SK-N-SH (cell line): ENCODE data around the gene OBSCN. TPM values are rescaled to one million over a fixed set of nuclear protein-coding genes. Genes with fewer than 3 reads are reported as not detected.

ENCODE experiments used
- CTCF ChIA-PET: fragments of 300-600, 350-600 bp; formaldehyde crosslinking; extraction: SDS; loops from one replicate; lab custom pipeline; 2021; lab: Yijun Ruan, JAX
- POLR2A ChIA-PET: fragments of 350-600 bp; sonication (Branson Sonifier 250); formaldehyde crosslinking; extraction: SDS; loops from one replicate; lab custom pipeline; 2020; ENCODE audit warnings: antibody characterized with exemption, inconsistent platforms; lab: Yijun Ruan, JAX
- DNase-seq: peaks from one replicate; pipeline ENCODE4 v3.0.0; 2012
- H2AFZ ChIP-seq: fragments of 200-600 bp; sonication (generic); 2 replicates; pipeline ENCODE4 v1.8.1; 2016; ENCODE audit warnings: antibody characterized with exemption, mild to moderate bottlenecking, low read depth
- H3F3A ChIP-seq: fragments of 200-600 bp; sonication (generic); replicated peaks from 2 replicates; pipeline ENCODE3; 2016; ENCODE audit warnings: antibody characterized with exemption, mild to moderate bottlenecking; ENCODE audit not compliant: insufficient read depth
- H3K27ac ChIP-seq, 2 experiments: fragments of 200-500 bp in 1 of 2; fragments of 200-600 bp in 1 of 2; sonication (Bioruptor generic) in 1 of 2; sonication (generic), shearing (Covaris generic) in 1 of 2; 2 replicates each; pipeline versions ENCODE4 v1.5.1 to v1.6.1; 2014 to 2016; ENCODE audit warnings: low read depth in 2 of 2, inconsistent platforms in 1 of 2, low read length in 1 of 2, mild to moderate bottlenecking in 1 of 2, mixed read lengths in 1 of 2
- H3K27me3 ChIP-seq: fragments of 200-600 bp; sonication (generic), shearing (Covaris generic); 2 replicates; pipeline ENCODE4 v1.6.1; 2016; ENCODE audit warnings: mixed run types; ENCODE audit not compliant: insufficient read depth
- H3K36me3 ChIP-seq, 2 experiments: fragments of 200-500 bp in 1 of 2; fragments of 200-600 bp in 1 of 2; sonication (Bioruptor generic) in 1 of 2; sonication (generic) in 1 of 2; replicated peaks in 1 of 2; 2 replicates each; pipeline versions ENCODE3 to v1.5.1; 2014 to 2016; ENCODE audit warnings: low read length in 1 of 2, mild to moderate bottlenecking in 1 of 2; ENCODE audit not compliant: insufficient read depth in 2 of 2, control insufficient read depth in 1 of 2
- H3K4me1 ChIP-seq, 2 experiments: fragments of 200-500 bp in 1 of 2; fragments of 200-600 bp in 1 of 2; sonication (Bioruptor generic) in 1 of 2; sonication (generic), shearing (Covaris generic) in 1 of 2; 2 replicates each; pipeline versions ENCODE4 v1.5.1 to v1.6.1; 2014 to 2016; ENCODE audit warnings: low read depth in 1 of 2, low read length in 1 of 2, mixed run types in 1 of 2; ENCODE audit not compliant: insufficient read depth in 2 of 2, control insufficient read depth in 1 of 2
- H3K4me2 ChIP-seq: fragments of 200-600 bp; sonication (generic), shearing (Covaris generic); 2 replicates; pipeline ENCODE4 v1.6.1; 2017; ENCODE audit warnings: mixed run types
- H3K4me3 ChIP-seq, 2 experiments: fragments of 200-500 bp in 1 of 2; fragments of 200-600 bp in 1 of 2; sonication (Bioruptor generic) in 1 of 2; sonication (generic), shearing (Covaris generic) in 1 of 2; 2 replicates each; pipeline versions ENCODE4 v1.5.1 to v1.8.1; 2014 to 2016; ENCODE audit warnings: low read depth in 2 of 2, inconsistent platforms in 1 of 2, low read length in 1 of 2, mild to moderate bottlenecking in 1 of 2, mixed read lengths in 1 of 2, moderate library complexity in 1 of 2
- H3K79me2 ChIP-seq: fragments of 200-600 bp; sonication (generic); 2 replicates; pipeline ENCODE4 v1.8.1; 2017; ENCODE audit warnings: mild to moderate bottlenecking; ENCODE audit not compliant: insufficient read depth
- H3K9ac ChIP-seq: fragments of 200-600 bp; sonication (generic); 2 replicates; pipeline ENCODE4 v1.6.1; 2017; ENCODE audit warnings: mixed run types
- H3K9me2 ChIP-seq: fragments of 200-600 bp; sonication (generic); 2 replicates; pipeline ENCODE4 v1.6.1; 2017; ENCODE audit warnings: mixed run types
- H3K9me3 ChIP-seq: fragments of 200-600 bp; sonication (generic); 2 replicates; pipeline ENCODE4 v1.6.1; 2017; ENCODE audit warnings: mixed run types, mild to moderate bottlenecking, moderate library complexity
- H4K20me1 ChIP-seq: fragments of 200-600 bp; sonication (generic); 2 replicates; pipeline ENCODE4 v1.6.1; 2017; ENCODE audit warnings: mild to moderate bottlenecking, mixed run types; ENCODE audit not compliant: insufficient read depth
- FOSL2 ChIP-seq: IDR thresholded peaks from 2 replicates; pipeline ENCODE4 v1.4.0; 2012; ENCODE audit warnings: low read depth, mild to moderate bottlenecking, moderate library complexity, borderline replicate concordance
- MAX ChIP-seq: IDR thresholded peaks from 2 replicates; pipeline ENCODE4 v1.4.0; 2012; ENCODE audit warnings: low read depth
- MXI1 ChIP-seq: IDR thresholded peaks from 2 replicates; pipeline ENCODE4 v1.6.1; 2012; ENCODE audit warnings: mild to moderate bottlenecking, low read depth, low read length, improper control_type of control experiment
- NFIC ChIP-seq: IDR thresholded peaks from 2 replicates; pipeline ENCODE4 v1.4.0; 2012; ENCODE audit warnings: borderline replicate concordance
- RAD21 ChIP-seq: IDR thresholded peaks from 2 replicates; pipeline ENCODE4 v1.6.1; 2012; ENCODE audit warnings: mild to moderate bottlenecking, low read length
- SIN3A ChIP-seq: IDR thresholded peaks from 2 replicates; pipeline ENCODE4 v1.6.1; 2012; ENCODE audit warnings: low read depth, mild to moderate bottlenecking, low read length, moderate library complexity, borderline replicate concordance
- TAF1 ChIP-seq: IDR thresholded peaks from 2 replicates; pipeline ENCODE4 v1.6.1; 2012; ENCODE audit warnings: low read depth, mild to moderate bottlenecking, low read length, moderate library complexity, borderline replicate concordance
- TCF12 ChIP-seq: IDR thresholded peaks from 2 replicates; pipeline ENCODE4 v1.4.0; 2012
- YY1 ChIP-seq: IDR thresholded peaks from 2 replicates; pipeline ENCODE4 v1.4.0; 2012; ENCODE audit warnings: low read depth, mild to moderate bottlenecking
- WGBS: methylation state at CpG from one replicate; pipeline ENCODE4 v1.1.6; 2017; ENCODE audit warnings: low lambda C conversion rate; 5-methylcytosine and 5-hydroxymethylcytosine counted together
- polyA plus RNA-seq, 3 experiments: library from polyadenylated mRNA; depleted of rRNA; stranded (reverse); fragments of >200 nt; gene quantifications; 2 replicates each; pipeline ENCODE4 v1.2.3, GENCODE V29; 2012
- TF ChIP-seq, protein P1 (sequence below): IDR thresholded peaks from 2 replicates; pipeline ENCODE4; 2012
- TF ChIP-seq, protein P2 (sequence below): fragments of 200-600 bp; sonication (generic); IDR thresholded peaks from 2 replicates; pipeline ENCODE4 v1.6.1; 2017; ENCODE audit warnings: antibody characterized with exemption, mild to moderate bottlenecking, moderate library complexity
- TF ChIP-seq, protein P3 (sequence below): IDR thresholded peaks from 2 replicates; pipeline ENCODE4 v1.4.0; 2012; ENCODE audit warnings: low read depth, borderline replicate concordance
- TF ChIP-seq, protein P4 (sequence below): IDR thresholded peaks from 2 replicates; pipeline ENCODE4 v1.4.0; 2012; ENCODE audit warnings: low read depth, borderline replicate concordance

Gene OBSCN
- polyA plus RNA-seq, 1 of the 3 experiments (the other 2 are of a cell fraction), result 4.0 TPM

- no peaks in the 10 kb centered on the region for H4K20me1 ChIP-seq
- peaks cover 0 to 3% of the 10 kb centered on the region in 2 experiments for H3K36me3 ChIP-seq
- no peak overlapping the region for H3K27ac ChIP-seq
- H3K4me3 ChIP-seq, result no peak overlapping the region; a peak in 1 of 4 replicates
- no peaks in the 10 kb centered on the region for H3F3A ChIP-seq
- POLR2A ChIA-PET, result no interaction called here
- TF ChIP-seq, protein P1, sequence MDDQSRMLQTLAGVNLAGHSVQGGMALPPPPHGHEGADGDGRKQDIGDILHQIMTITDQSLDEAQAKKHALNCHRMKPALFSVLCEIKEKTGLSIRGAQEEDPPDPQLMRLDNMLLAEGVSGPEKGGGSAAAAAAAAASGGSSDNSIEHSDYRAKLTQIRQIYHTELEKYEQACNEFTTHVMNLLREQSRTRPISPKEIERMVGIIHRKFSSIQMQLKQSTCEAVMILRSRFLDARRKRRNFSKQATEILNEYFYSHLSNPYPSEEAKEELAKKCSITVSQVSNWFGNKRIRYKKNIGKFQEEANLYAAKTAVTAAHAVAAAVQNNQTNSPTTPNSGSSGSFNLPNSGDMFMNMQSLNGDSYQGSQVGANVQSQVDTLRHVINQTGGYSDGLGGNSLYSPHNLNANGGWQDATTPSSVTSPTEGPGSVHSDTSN, result no peak
- TF ChIP-seq MAX, result no peak
- no peak for TF ChIP-seq MXI1
- no peak for TF ChIP-seq TAF1
- TF ChIP-seq NFIC, result no peak
- TF ChIP-seq, protein P2, sequence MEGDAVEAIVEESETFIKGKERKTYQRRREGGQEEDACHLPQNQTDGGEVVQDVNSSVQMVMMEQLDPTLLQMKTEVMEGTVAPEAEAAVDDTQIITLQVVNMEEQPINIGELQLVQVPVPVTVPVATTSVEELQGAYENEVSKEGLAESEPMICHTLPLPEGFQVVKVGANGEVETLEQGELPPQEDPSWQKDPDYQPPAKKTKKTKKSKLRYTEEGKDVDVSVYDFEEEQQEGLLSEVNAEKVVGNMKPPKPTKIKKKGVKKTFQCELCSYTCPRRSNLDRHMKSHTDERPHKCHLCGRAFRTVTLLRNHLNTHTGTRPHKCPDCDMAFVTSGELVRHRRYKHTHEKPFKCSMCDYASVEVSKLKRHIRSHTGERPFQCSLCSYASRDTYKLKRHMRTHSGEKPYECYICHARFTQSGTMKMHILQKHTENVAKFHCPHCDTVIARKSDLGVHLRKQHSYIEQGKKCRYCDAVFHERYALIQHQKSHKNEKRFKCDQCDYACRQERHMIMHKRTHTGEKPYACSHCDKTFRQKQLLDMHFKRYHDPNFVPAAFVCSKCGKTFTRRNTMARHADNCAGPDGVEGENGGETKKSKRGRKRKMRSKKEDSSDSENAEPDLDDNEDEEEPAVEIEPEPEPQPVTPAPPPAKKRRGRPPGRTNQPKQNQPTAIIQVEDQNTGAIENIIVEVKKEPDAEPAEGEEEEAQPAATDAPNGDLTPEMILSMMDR, result no peak
- TF ChIP-seq, protein P3, sequence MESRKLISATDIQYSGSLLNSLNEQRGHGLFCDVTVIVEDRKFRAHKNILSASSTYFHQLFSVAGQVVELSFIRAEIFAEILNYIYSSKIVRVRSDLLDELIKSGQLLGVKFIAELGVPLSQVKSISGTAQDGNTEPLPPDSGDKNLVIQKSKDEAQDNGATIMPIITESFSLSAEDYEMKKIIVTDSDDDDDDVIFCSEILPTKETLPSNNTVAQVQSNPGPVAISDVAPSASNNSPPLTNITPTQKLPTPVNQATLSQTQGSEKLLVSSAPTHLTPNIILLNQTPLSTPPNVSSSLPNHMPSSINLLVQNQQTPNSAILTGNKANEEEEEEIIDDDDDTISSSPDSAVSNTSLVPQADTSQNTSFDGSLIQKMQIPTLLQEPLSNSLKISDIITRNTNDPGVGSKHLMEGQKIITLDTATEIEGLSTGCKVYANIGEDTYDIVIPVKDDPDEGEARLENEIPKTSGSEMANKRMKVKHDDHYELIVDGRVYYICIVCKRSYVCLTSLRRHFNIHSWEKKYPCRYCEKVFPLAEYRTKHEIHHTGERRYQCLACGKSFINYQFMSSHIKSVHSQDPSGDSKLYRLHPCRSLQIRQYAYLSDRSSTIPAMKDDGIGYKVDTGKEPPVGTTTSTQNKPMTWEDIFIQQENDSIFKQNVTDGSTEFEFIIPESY, result no peak
- no peak for TF ChIP-seq FOSL2
- no peak for TF ChIP-seq RAD21
- TF ChIP-seq YY1, result no peak
- TF ChIP-seq, protein P4, sequence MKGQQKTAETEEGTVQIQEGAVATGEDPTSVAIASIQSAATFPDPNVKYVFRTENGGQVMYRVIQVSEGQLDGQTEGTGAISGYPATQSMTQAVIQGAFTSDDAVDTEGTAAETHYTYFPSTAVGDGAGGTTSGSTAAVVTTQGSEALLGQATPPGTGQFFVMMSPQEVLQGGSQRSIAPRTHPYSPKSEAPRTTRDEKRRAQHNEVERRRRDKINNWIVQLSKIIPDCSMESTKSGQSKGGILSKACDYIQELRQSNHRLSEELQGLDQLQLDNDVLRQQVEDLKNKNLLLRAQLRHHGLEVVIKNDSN, result no peak
- TF ChIP-seq SIN3A, result no peak
- TF ChIP-seq TCF12, result no peak
- WGBS, result 35% methylated on average over 2 of the region's 2 CpGs
- no peak overlapping the region for H3K9ac ChIP-seq
- H2AFZ ChIP-seq, result no peak overlapping the region
- CTCF ChIA-PET, result interaction anchor here (1.0 to 1.3 kb wide), 2 partner anchors 12 to 94 kb away, joined by 5 to 6 read pairs; no protein-coding TSS in a partner anchor
- DNase-seq, result no peak
- H3K27me3 ChIP-seq, result no peaks in the 10 kb centered on the region
- H3K4me2 ChIP-seq, result no peak overlapping the region
- no peaks in the 10 kb centered on the region for H3K79me2 ChIP-seq
- H3K9me3 ChIP-seq, result no peaks in the 10 kb centered on the region
- H3K9me2 ChIP-seq, result no peaks in the 10 kb centered on the region
- H3K4me1 ChIP-seq, result no peaks in the 10 kb centered on the region
Observed at GRCh38 chr1:228225165-228225710, 17.4 kb downstream of the OBSCN start.
